ENCODE data around the gene METTL27.

GRCh38 chr7:73823257-73823656 lies 19.1 kb downstream of the METTL27 start:
- TF ChIP-seq CTCF (IDR thresholded peaks at IDR 0.05), result no peak
- TF ChIP-seq POLR2A (IDR thresholded peaks at IDR 0.05), result no peak
- TF ChIP-seq EP300 (IDR thresholded peaks at IDR 0.05), result no peak
